ENCODE results near the gene MMP25. TPM values are rescaled to one million over a fixed set of nuclear protein-coding genes. Genes with fewer than 3 reads are reported as not detected.

MMP25 gene
- total RNA-seq, 1 donor from 2014 or later = 0.89 TPM

GRCh38 chr16:3058139-3059030 lies 12.0 kb downstream of the MMP25 start:
- peak overlapping the region; percentile 86 for H3K4me3 Mint-ChIP-seq (ENCODE audit: unreplicated experiment)
- Histone ChIP-seq H3K27me3 (ENCODE audit: insufficient read depth, low read length) (no peaks in the 10 kb centered on the region), H3K9ac (ENCODE audit: low read length) (peak overlapping the region; percentile 85), H3K79me2 (ENCODE audit: insufficient read depth, low read length) (no peaks in the 10 kb centered on the region), H2AFZ (ENCODE audit: low read depth, low read length) (peak overlapping the region; percentile 96), H3K4me1 (ENCODE audit: insufficient read depth, low read length) (peaks cover 10% of the 10 kb centered on the region), H3K27ac (ENCODE audit: low read depth, low read length) (peak overlapping the region; percentile 50), H4K20me1 (ENCODE audit: insufficient read depth, low read length) (peaks cover 3% of the 10 kb centered on the region), H3K9me3 (ENCODE audit: insufficient read depth, low read depth, low read length) (no peaks in the 10 kb centered on the region), H3K4me3 (ENCODE audit: insufficient read depth, low read depth, low read length) (peak overlapping the region; percentile 73), H3K36me3 (ENCODE audit: insufficient read depth, low read length) (no peaks in the 10 kb centered on the region), H3K4me2 (ENCODE audit: low read length) (peak overlapping the region; percentile 93)
- TF ChIP-seq CTCF (IDR thresholded peaks at IDR 0.05; ENCODE audit: insufficient read depth, low read depth, low read length) (no peak), EZH2 (IDR thresholded peaks at IDR 0.05; ENCODE audit: insufficient read depth, low read length) (peak; percentile 55)
- DNase-seq (ENCODE audit: low read depth) (no peak), FAIRE-seq (no peak)
- no peak overlapping the region for H3K27ac Mint-ChIP-seq (ENCODE audit: unreplicated experiment)
- H3K9me3 Mint-ChIP-seq (ENCODE audit: unreplicated experiment) = peaks cover 3% of the 10 kb centered on the region
- H3K36me3 Mint-ChIP-seq (ENCODE audit: low read depth, unreplicated experiment) = peaks cover 10% of the 10 kb centered on the region
- peaks cover 6% of the 10 kb centered on the region for H3K27me3 Mint-ChIP-seq (ENCODE audit: low read depth, unreplicated experiment)
- no peaks in the 10 kb centered on the region for H3K4me1 Mint-ChIP-seq (ENCODE audit: low read depth, unreplicated experiment)

- peak overlapping the region; percentile 73 for H3K4me3 ChIP-seq (ENCODE audit: insufficient read depth, low read depth, low read length)
- peak overlapping the region; percentile 50 for H3K27ac ChIP-seq (ENCODE audit: low read depth, low read length)
- H3K36me3 ChIP-seq (ENCODE audit: insufficient read depth, low read length) = no peaks in the 10 kb centered on the region
- peaks cover 3% of the 10 kb centered on the region for H3K9me3 Mint-ChIP-seq (ENCODE audit: unreplicated experiment)
- peaks cover 2% of the 10 kb centered on the region for H3K27me3 ChIP-seq (ENCODE audit: insufficient read depth, low read length)
- H3K9ac ChIP-seq (ENCODE audit: low read length) = peak overlapping the region; percentile 85
- H2AFZ ChIP-seq (ENCODE audit: low read depth, low read length) = peak overlapping the region; percentile 96
- FAIRE-seq = no peak
- peaks cover 10% of the 10 kb centered on the region for H3K36me3 Mint-ChIP-seq (ENCODE audit: low read depth, unreplicated experiment)
- H3K4me1 Mint-ChIP-seq (ENCODE audit: low read depth, unreplicated experiment) = no peaks in the 10 kb centered on the region
- DNase-seq (ENCODE audit: low read depth) = peak; percentile 62
- TF ChIP-seq CTCF (IDR thresholded peaks at IDR 0.05; ENCODE audit: insufficient read depth, low read depth, low read length) (peak; percentile 36), EZH2 (IDR thresholded peaks at IDR 0.05; ENCODE audit: insufficient read depth, low read length) (no peak)
- peak overlapping the region; percentile 86 for H3K4me3 Mint-ChIP-seq (ENCODE audit: unreplicated experiment)
- peaks cover 6% of the 10 kb centered on the region for H3K27me3 Mint-ChIP-seq (ENCODE audit: low read depth, unreplicated experiment)
- peak overlapping the region; percentile 93 for H3K4me2 ChIP-seq (ENCODE audit: low read length)
- no peaks in the 10 kb centered on the region for H4K20me1 ChIP-seq (ENCODE audit: insufficient read depth, low read length)
- H3K79me2 ChIP-seq (ENCODE audit: insufficient read depth, low read length) = no peaks in the 10 kb centered on the region
- H3K9me3 ChIP-seq (ENCODE audit: insufficient read depth, low read depth, low read length) = no peaks in the 10 kb centered on the region
- H3K4me1 ChIP-seq (ENCODE audit: insufficient read depth, low read length) = peaks cover 10% of the 10 kb centered on the region
- H3K27ac Mint-ChIP-seq (ENCODE audit: unreplicated experiment) = no peak overlapping the region
Measured at GRCh38 chr16:3059041-3059722, 12.8 kb downstream of the MMP25 start.
